Ectodermal cell (in vitro differentiated cells): Measurements from ENCODE around the gene NUP62.

Source experiments
- H3K27ac ChIP-seq: 2 replicates; pipeline ENCODE4 v1.7.0; 2013; ENCODE audit warnings: mild to moderate bottlenecking, low read depth, low read length; ENCODE audit not compliant: insufficient read depth, poor library complexity, severe bottlenecking
- H3K27me3 ChIP-seq: 2 replicates; pipeline ENCODE4 v1.7.0; 2013; ENCODE audit warnings: mild to moderate bottlenecking, low read length; ENCODE audit not compliant: insufficient read depth, control insufficient read depth, poor library complexity, severe bottlenecking
- H3K36me3 ChIP-seq: one replicate; pipeline ENCODE4 v1.7.0; 2013; ENCODE audit warnings: low read length; ENCODE audit not compliant: control insufficient read depth, insufficient read depth
- H3K4me1 ChIP-seq: one replicate; pipeline ENCODE4 v1.7.0; 2013; ENCODE audit warnings: low read length; ENCODE audit not compliant: control insufficient read depth, insufficient read depth
- H3K4me3 ChIP-seq: 2 replicates; pipeline ENCODE4 v1.7.0; 2013; ENCODE audit warnings: low read depth, low read length, control low read depth; ENCODE audit not compliant: insufficient read depth
- H3K9me3 ChIP-seq: 2 replicates; pipeline ENCODE4 v1.7.0; 2013; ENCODE audit warnings: mild to moderate bottlenecking, low read length, moderate library complexity; ENCODE audit not compliant: control insufficient read depth
- WGBS, 2 experiments: methylation state at CpG; one replicate each; pipeline ENCODE4 v1.1.7; 2013; ENCODE audit warnings: missing lambda C conversion rate in 2 of 2; 5-methylcytosine and 5-hydroxymethylcytosine counted together

NUP62 gene

DNA sequence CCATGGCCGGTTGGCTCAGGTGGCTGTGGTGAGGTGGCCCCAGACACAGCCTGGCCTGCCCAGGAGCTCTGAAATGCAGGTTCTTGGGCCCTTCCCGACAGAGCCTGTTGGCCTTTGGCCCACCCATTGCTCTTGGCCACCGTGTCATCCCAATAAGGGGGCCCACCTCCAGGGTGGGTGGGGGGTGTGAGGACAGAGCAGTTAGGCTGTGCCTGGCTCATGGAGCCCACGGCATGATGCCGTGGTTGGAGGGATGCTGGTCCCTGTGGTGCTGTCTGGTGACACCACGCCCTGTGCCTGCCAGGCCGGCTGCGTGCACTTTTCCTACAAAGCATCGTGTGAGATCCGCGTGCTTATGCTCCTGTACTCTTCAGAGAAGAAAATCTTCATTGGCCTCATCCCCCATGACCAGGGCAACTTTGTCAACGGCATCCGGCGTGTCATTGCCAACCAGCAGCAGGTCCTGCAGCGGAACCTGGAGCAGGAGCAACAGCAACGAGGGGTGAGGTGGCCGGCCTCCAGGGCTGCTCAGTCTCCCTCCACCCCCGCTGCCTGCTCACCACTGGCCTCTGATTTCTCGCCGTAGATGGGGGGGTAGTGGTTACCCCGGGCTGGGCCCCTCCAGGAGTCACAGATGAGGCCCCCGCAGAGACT is 69.5 kb downstream of the NUP62 start:
- peaks cover 78% of the 10 kb centered on the region for H3K36me3 ChIP-seq
- H3K9me3 ChIP-seq: no peaks in the 10 kb centered on the region
- no peaks in the 10 kb centered on the region for H3K4me1 ChIP-seq
- no peak overlapping the region for H3K4me3 ChIP-seq
- no peak overlapping the region for H3K27ac ChIP-seq
- no peaks in the 10 kb centered on the region for H3K27me3 ChIP-seq
- WGBS, 2 experiments: 95 to 96% methylated on average over 22 of the region's 22 CpGs

DNA sequence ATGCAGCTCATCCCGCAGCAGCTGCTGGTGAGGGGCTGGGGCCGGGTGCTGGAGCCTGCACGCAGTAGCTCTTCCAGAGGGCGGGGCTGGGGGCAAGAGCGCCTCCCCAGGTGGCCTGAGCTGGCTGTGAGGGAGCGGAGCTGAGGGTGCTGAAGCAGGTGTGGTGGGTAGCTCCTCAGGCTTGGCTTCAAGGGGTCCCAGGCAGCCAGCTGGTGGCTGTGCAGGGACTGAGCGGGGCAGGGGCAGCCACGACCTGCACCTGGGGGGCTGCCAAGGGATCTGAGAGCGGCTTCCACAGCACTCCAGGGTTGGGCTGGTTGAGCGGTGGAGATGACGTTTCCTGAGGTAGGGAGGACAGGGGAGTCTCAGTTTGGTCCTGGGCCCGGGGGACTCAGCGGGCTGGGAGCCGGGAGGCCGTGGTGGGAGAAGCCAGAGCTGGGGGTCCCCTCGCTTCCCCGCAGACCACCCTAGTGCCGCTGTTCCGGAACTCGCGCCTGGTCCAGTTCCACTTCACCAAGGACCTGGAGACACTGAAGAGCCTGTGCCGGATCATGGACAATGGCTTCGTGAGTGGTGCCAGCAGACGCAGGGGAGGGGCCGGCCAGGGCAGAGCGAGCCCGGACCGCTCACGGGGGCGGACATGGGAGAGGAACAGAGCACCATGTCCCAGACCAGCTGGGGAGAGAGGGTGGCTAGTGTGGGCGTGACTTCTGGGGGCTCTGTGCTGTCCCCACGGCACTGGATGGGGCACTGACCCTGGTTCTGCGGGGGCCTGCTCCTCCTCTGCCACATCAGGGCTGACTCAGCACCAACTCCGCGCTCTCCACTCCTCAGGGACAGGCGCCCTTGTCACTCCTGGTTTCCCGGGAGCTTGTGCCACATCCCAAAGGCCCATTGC is 71.0 kb downstream of the NUP62 start:
- no peaks in the 10 kb centered on the region for H3K9me3 ChIP-seq

DNA sequence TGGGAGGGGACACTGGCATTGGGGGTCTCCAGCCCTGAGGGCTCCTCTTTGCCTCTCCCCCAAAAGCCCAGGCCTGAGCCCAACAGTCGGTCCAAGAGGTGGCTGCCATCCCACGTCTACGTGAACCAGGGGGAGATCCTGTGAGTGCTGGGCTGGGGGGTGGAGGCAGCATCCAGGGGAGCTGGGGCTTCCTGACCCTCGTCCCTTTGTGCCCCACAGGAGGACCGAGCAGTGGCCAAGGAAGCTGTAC is 71.5 kb downstream of the NUP62 start:
- Histone ChIP-seq H3K27me3 (no peaks in the 10 kb centered on the region), H3K4me3 (no peak overlapping the region), H3K9me3 (no peaks in the 10 kb centered on the region), H3K4me1 (peaks cover 13% of the 10 kb centered on the region), H3K27ac (peak overlapping the region; percentile 8), H3K36me3 (peaks cover 62% of the 10 kb centered on the region)
- 92 to 94% methylated on average over 5 of the region's 5 CpGs for WGBS, 2 experiments

More for the DNA sequence above, 71.0 kb downstream of the NUP62 start:
- WGBS, 2 experiments: 95% methylated on average over 37 of the region's 37 CpGs
- no peak overlapping the region for H3K4me3 ChIP-seq
- peak overlapping the region; percentile 8 for H3K27ac ChIP-seq
- H3K4me1 ChIP-seq: peaks cover 8% of the 10 kb centered on the region
- peaks cover 66% of the 10 kb centered on the region for H3K36me3 ChIP-seq
- H3K27me3 ChIP-seq: no peaks in the 10 kb centered on the region

DNA sequence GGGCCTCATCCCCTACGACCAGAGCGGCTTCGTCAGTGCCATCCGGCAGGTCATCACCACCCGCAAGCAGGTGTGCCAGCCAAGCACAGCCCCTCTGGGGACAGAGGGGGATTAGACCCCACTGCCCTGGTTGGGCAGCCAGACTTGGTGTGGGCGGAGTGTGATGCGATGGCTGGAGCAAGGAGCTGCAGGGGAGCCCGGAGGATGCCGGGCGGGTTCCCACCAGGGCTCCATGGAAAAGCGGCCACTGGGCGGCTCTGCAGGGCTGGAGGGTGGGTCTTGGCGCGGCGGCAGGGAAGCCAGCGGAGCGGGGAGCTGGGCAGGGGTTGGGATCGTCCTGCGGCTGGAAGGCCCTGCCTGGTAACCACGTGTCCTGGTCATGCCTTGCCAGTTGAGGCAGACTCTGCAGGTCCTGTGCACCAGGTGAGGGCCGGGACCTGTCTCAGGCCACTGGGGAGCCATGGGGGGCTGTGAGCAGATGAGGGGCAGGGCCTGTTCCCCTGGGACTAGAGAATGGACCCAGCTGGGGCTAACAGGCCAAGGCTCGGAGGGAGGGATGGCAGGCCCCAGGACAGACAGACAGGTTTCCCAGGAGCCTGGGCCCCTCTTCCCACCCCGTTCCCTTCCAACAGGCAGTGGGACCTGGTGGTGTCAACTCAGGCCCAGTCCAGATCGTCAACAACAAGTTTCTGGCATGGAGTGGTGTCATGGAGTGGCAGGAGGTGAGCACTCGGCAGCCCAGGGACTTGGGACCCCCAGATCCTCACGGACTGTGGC is 72.1 kb downstream of the NUP62 start:
- peaks cover 62% of the 10 kb centered on the region for H3K36me3 ChIP-seq
- no peaks in the 10 kb centered on the region for H3K9me3 ChIP-seq
- 95% methylated on average over 26 of the region's 26 CpGs for WGBS, 2 experiments
- no peak overlapping the region for H3K4me3 ChIP-seq
- no peak overlapping the region for H3K27ac ChIP-seq
- H3K4me1 ChIP-seq: peaks cover 19% of the 10 kb centered on the region
- H3K27me3 ChIP-seq: no peaks in the 10 kb centered on the region
